CD4-positive, alpha-beta T cell treated with Interleukin-12 subunit alpha and Interleukin-12 subunit beta, for 1 hour (primary cell): ENCODE results near the gene MTG2.

Source experiments
- DNase-seq: peaks from one replicate; pipeline ENCODE4 v3.0.0-alpha.2; 2020

The MTG2 gene, protein sequence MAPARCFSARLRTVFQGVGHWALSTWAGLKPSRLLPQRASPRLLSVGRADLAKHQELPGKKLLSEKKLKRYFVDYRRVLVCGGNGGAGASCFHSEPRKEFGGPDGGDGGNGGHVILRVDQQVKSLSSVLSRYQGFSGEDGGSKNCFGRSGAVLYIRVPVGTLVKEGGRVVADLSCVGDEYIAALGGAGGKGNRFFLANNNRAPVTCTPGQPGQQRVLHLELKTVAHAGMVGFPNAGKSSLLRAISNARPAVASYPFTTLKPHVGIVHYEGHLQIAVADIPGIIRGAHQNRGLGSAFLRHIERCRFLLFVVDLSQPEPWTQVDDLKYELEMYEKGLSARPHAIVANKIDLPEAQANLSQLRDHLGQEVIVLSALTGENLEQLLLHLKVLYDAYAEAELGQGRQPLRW

DNA sequence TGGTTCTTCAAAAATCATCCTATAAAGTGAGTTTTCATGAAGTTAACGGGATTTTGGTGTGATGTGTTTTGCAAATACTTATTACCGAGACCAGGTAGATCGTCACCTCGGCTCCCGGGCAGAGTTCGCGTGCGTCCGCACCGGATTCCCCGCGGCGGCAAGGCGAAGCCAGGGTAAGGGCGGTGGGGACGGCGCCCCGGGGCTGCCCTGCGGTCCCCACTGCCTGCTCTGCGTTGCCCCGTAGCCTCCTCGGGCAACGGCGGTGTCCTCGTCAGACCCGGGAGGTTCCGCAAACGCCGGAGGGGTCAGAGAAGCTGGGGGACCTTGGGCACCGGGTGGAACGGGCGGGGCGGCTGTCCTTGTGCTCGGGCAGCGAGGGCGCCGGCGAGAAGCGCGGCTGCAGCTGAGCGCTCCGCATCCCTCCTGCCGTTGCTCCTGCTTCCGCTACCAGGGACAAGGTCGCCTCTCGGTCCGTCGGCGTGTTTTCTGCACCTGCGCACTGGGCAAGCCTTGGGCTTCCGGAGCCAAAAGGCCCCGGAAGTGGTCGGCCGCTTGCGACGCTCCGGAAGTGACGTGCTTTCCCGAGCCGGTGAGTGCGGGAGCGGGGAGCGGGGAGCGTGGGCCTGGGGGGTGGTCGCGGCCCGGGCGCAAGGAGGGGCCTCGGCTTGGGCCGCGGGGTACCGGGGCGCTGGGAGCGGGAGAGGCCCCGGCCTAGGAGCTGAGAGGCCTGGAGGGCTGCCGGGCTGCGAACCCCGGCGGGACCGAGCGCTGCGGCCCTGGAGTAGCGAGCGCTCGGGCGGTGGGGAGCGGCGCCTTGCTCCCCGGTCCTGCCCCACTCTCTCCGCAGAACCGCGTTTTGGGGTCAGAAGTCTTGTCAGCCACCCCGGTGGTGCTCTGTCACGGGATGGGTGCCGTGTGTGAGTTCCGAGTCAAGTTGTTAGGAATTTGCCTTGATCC is at the start of gene MTG2:
MTG2 (plus strand) TSS at position 560 of the 957 bp plus-strand sequence. CDS start 10,393 bp downstream, outside the sequence.
- DNase-seq = peak; percentile 95

DNA sequence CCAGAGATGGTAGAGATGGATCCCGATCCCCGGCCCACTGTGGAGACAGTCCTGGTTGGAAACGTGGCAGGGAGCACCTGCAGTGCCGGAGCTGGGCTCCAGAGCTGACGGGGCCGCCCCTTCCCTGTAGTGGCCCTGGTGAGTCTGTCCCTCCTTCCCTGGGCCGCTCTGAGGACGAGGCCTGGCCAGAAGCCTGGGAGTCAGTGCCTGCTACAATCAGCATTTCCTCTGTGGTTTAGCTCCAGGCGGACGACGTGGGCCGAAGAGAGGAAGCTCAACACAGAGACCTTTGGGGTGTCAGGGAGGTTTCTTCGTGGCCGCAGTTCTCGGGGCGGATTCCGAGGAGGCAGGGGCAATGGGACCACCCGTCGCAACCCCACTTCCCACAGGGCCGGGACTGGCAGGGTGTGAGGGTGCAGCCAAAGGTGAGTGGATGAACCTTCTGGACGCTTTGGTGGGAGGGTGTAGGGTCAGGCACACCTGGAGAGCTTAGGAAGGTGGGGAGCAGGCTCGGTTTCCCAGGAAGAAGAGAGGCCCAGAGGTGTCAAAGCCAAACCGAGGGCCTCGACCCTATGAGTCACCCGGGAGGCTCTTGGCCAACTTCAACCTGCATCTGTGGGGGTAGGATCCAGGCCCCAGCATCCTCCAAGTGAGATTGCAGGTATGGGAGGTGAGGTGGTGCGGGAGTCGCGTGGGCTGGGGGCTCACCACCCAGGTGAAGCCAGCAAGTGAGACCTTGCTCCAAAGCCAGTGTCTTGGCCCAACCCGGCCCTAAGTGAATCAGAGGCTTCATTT is 49.6 kb upstream of the MTG2 start:
- DNase-seq = no peak

DNA sequence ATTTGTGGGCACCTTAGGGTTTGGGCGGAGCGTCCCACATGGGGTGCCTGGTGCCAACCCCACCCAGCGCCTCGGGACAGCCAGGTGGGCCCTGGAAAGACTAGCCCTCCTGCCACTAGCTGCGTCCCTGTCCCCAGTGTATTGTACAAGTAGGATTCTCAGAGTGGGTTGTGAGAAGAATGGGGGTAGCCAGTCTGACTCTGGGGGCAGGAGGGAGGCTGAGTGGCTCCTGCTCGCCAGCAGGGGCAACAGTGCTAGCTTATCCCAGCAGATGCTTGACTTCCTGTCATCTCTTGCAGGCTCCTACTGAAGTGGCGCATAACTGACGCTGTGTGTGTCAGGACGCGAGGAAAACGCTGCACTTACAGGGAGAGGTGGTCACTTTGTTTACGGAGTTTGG is 49.0 kb upstream of the MTG2 start:
- no peak for DNase-seq

DNA sequence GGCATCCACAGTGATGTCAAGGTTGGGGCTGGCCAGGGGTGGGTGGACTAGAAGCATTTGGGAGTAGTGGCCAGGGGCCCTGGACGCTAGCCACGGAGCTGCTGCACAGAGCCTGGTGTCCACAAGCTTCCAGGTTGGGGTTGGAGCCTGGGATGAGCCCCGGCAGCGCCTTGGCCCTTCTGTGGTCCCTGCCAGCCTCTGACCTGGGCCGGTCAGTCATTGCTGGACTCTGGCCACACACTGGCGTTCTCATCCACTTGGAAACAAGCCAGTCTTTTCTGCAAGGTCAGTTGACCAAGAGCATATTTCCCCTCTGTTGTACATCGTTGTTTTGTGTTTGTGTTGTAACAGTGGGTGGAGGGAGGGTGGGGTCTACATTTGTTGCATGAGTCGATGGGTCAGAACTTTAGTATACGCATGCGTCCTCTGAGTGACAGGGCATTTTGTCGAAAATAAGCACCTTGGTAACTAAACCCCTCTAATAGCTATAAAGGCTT is 48.0 kb upstream of the MTG2 start:
- no peak for DNase-seq

DNA sequence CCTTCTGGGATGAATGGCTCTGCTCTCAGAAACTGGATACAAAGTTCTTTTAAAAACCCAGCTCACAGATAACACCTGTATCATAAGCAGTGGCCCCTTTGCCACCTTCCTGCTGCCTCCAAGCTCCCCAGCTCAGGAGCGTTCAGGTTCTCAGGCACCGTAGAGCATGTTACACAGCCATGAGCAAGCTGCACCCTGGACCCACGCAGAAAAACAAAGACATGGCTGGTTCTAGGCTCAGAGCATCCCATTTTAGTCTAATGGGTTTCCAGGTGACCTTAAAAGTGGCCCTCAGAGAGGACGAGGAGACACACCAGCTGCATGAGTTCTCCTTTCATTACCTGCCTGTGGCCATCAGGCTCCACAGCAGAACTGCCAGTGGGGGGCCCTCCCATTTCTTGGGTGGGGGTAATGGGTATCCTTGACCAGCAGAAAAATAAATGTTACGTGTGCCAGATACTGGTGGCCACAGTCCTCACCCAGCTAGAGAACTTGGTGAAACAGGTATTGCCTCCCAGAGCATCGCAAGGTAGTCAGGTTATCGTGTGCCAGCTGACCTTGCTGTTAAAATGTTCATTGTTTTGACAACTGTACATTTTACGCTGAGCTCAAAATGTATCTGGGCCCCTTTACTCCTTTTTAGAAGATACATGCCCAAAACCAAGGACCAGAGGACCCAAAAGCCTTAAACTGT is 47.1 kb upstream of the MTG2 start:
- no peak for DNase-seq

DNA sequence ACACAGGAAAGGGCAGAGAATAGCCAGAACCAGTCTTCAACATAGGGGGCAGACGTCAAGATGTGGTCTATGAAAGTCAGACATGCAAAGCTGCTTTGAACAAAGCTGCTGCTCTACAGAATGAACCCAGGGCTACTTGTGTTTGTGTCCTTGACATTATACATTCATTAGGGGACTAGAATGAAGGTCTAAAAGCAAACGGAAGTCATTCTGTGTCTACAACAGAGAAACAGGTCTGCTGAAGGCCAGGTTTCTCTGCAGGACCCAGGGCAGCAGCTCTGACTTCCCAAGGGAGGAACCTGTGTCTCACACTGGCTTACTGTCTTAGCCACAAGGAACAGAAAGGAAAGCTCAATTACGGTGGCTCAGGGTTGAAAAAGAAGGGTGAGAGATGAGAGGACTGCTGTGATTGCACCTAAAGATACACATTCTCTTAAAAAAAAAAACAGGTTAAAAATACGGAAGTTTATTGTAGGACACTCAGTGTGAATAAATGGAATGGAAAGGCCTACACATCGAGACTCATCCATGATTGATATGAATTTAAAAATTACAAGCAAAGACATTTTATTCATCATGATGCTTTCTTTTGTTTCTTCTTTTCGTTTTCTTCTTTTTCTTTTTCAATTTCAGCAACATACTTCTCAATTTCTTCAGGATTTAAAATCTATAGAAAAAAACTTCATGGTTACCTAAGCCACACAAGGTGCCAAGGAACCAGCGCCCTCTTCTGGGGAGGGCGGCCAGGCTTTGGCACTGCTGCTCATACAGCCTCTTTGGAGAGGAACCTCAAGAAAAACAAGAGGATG is 46.3 kb upstream of the MTG2 start:
- DNase-seq = peak; percentile 80

DNA sequence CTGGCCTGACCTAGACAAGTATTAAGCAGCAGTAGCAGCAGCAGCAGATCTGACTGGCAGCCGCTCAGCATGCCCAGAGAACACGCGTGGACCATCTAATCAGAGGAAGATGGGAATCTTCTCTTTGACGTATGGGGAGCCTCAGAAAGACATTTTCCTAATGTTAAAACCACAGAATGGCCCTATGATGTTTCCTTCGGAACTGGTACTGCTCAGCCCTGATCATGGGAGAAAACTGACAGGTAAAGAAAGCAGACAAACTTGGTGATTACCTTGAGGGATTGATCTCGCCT is 45.8 kb upstream of the MTG2 start:
- no peak for DNase-seq

DNA sequence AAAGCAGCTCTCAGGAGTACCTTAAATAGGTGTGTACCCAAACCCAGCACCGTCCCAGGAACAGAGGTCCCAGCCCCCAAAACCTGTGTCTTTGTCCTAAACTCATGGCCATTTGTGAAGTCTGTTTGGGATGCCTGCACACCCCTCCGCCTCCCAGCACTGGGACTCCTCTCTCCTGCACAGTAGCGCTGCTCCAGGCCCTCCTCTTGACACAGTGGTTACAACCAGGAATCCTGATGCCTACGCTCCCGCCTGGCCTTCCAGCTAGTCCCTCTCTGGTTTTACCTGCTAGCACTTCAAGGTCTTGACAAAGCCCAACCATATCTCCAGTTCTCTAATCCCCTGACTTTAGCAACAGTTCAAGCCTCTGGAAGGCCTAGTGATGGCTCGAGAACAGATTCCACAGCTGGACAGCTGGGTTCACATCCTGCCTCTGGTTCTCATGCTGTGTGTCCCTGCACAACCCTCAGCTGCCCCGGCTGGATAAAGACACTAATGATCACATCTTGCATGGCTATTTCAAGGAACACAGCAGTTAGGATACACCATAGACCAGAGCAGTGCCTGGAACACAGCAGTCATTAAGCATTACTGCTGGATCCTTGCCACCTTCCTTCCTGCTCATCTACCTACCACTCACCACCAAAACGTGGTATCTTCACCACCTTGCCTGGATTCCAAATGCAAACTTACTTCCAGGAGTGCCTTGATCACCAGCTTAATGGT is 45.2 kb upstream of the MTG2 start:
- DNase-seq = no peak

DNA sequence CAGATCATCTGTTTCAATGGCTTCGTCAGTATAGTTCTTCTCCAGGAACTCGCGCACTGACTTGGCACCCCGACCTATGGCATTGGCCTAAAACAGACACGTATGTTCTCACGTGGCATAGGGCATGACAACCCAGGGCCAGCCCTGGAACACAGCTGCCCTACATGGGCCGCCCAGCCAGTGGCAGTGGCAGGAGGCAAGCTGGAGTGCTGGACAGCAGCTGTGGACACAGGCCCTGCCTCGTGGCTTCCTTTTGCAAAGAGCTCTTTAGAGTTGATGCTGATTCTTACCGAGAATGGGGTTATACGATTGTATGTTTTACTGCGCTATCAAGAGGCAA is 44.7 kb upstream of the MTG2 start:
- DNase-seq = no peak

DNA sequence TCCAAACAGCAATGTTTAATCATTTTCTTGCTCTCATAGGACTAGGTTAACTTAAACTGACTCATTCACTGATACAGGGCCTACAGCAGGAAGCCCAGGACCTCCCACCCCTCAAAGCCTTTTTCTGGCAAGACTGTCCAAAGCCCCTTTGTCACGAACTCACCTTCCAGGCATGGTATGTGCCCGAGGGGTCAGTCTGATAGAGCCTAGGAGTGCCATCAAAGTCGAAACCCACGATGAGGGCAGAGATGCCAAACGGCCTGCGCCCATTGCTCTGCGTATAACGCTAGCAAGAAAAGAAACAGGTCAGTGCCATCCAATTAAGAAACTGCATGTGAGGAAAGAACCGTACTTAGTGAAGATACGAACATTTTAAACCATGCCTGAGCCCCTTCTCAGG is 43.9 kb upstream of the MTG2 start:
- no peak for DNase-seq

DNA sequence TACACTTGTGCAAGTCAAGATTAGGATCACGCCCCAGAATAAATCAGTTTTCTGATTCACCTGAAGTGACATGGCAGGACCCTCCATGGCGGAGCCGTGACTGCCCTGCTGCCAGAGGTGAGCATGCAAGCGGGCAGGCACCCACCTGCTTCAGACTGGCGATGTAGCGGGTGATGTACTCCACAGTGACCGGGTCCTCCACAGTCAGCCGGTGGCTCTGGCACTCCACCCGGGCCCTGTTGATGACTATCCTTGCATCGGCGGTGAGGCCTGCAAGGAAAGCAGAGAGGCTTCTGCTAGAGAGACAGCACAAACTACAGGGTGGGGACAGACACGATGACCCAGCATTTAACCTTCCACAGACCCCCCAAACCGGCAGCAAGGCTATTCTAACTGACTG is 43.2 kb upstream of the MTG2 start:
- DNase-seq = no peak

DNA sequence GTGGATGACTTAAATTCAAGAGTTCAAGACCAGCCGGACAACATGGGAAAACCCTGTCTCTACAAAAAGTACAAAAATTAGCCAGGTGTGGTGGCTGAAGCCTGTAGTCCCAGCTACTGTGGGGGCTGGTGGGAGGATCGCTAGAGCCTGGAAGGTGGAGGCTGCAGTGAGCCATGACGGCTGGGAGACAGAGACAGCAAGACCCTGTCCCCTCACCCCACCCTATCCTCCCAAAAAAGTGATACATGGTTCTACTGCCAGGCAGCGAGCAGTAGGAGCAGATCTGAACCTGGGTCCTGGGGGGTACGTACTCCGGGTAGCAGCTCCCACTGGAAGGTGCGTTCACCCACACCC is 41.8 kb upstream of the MTG2 start:
- no peak for DNase-seq

DNA sequence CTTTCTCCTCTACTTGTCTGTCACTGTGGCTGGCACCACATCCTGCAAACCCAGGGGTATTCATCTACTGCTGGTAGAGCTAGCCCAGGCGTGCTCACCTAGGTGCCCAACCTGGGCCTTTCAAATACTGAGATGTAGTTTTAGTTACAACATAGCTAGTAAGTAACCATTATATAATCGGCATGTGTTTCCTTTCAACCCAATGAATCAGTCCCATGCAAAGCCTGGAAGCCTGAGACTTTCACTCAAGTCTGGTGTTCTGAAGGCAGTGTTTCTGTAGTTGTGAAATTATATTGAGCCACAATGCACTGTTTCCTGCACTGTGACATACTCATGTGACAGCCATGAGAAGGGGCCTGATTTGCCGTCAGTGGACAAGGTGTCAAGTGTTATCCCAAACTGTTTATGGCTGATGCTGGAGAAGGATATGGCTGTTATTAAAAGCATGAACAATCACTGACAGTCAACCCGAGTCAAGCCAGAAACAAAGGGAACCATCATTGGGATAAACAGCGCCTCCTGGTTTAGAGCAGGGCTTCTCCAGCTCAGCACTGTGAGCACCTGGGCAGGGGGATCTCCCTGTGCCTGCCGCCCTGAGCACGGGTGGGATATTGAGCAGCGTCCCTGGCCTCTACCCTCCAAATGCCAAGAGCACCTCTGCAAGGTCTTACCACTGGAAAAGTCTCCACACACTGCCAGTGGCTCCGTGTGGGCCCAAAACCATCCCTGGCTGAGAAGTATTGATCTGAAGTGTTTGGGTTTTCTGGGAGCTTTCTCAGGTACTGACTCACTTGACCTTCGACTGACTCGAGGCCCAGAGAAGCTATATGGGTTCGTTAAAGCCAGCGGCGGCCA is 41.2 kb upstream of the MTG2 start:
- peak; percentile 37 for DNase-seq

DNA sequence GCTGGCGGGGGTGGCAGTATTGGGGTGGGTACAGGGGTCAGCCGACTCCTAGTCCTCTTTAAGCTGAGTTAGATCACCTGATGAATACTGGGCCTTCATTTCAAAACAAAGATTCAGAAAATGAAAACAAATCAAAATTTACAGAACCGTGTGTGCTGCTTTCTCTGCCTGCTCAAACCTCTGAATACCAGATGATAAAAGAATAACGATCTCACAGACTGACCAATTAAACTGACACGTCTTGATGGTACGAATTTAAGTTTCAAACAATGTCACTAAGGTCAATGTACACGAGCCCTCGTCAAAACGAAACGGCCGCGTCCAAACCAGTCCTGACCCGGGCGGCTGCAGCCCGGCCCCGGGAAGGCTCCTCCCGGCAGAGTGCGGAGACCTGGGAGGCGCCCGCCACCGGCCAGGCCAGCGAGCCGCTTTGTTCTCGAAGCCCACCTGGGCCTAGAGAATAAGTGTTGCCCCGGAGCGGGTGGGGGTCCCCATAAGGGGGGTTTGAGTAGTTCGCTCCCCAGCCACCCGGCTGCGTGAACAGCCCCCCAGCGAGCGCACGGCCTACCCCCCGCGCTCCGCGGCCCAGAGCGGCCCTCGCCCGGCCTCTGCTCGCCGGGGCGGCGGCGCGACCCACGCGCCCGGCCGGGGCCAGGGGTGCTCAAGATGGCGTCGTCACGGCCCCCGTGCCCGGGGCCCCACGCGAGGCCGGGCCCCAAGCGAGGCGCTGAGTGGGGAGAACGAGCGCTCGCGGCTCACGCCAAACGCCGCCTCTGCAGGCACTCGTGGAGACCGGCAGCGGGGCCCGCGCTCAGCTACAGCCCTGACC is 40.4 kb upstream of the MTG2 start:
- no peak for DNase-seq

DNA sequence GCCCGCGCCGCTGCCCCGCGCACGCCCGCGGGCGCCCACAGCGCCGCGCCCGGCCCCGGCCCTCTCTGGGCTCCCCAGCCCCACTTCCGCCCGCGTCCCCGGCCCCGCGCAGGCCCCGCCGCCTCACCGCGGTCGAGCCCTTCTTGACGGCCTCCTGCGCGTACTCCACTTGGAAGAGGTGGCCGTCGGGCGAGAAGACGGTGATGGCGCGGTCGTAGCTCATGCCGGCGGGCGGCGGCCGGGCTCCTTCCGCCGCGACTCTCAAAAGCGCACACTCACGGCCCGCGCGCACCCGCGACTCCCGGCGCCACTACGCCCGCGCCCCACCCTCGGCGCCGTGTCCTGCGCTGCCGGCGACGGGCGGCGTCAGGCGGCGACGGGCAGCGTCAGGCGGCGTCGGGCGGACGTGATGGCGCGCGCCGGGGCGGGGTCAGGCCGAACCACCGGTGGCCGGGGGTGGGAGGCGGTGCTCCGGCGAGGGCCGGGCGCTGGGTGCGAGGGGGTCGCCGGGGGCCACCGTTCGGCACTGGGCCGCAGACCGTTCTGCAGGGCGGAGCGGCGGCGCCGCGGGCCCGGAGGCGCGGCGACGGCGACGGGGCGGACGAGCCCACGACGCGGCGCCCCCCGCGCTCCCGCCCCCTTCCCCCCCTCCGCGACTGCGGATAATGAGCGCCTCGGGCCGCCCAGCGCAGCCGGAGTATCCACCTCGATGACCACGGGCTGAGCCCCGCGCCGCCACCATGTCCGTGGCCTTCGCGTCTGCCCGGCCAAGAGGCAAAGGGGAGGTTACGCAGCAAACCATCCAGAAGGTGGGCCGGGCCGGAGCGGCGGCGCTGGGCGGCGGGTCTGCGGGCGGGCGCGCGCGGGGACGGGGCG is 39.5 kb upstream of the MTG2 start, which contains the start of the genes PSMA7 and SS18L1:
PSMA7 (minus strand) TSS at position 314 of the 876 bp plus-strand sequence; CDS start at position 223, 91 bp downstream.
SS18L1 (plus strand) TSS at position 689 of the 876 bp plus-strand sequence; CDS start at position 741, 52 bp downstream.
- peak; percentile 89 for DNase-seq

DNA sequence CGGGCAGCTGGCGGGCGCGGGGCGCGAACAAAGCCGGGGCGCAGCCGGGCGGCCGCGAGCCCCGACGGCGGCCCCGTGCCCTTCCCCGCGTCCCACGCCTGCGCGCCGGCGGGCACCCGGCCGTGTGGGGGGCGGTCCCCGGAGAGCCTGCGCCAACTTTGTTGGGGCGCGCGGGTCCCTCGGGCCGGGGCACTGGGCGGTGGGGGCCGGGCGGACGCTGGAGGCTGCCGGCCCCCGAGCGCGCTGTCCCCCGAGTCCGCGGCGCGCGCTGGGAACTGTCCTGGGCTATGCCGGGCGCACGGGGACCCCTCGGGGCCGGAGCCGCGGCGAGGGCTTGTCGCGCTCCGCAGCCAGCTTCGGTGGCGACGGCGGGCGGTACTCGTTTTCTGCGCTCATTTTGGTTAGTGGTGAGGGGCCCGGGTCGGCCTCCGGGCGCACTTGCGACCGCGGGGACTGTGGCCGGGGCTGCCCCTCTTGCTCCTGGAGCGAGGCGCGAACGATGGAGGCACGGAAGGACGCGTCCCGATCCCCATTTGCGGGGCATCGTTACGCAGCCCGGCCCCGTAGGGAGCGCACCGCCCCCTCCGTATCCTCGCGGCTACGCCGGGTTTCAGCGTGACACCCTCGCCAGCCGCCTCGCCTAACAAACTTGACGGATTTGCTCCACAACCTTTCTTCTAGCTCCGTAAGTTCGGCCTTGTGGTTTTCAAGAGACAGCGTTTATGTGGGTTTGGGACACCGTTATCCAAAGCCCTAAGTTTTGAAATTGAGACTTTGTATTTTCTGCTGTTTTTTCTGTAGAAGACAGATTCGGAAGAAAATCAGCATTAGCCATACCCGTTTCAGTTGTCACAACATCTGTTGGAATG is 38.6 kb upstream of the MTG2 start:
- DNase-seq = peak; percentile 55

DNA sequence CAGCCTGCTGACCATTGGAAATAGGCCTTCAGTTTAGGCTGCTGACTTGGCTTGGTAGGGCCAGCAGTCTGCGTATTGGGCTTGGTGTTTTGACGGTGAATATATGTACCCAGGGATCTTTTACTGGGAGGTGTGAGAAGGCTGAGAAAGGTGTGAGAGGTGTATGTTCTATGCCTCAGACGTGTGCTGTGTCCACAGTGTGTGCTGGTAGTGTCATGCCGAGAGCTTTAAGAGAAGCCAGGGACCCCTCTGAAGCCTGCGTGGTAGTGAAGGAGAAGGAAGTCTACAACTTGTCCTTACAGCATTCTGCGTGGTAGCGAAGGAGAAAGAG is 37.2 kb upstream of the MTG2 start:
- DNase-seq = no peak
